GM21737 (cell line): Measurements from ENCODE around the gene IGSF3.

Experiments
- ATAC-seq: cut with Tn5 transposase; IDR thresholded peaks from one replicate; pipeline ENCODE4 v1.9.1; 2021; ENCODE audit warnings: mild to moderate bottlenecking, moderate library complexity; ENCODE audit not compliant: unreplicated experiment

IGSF3 gene

DNA sequence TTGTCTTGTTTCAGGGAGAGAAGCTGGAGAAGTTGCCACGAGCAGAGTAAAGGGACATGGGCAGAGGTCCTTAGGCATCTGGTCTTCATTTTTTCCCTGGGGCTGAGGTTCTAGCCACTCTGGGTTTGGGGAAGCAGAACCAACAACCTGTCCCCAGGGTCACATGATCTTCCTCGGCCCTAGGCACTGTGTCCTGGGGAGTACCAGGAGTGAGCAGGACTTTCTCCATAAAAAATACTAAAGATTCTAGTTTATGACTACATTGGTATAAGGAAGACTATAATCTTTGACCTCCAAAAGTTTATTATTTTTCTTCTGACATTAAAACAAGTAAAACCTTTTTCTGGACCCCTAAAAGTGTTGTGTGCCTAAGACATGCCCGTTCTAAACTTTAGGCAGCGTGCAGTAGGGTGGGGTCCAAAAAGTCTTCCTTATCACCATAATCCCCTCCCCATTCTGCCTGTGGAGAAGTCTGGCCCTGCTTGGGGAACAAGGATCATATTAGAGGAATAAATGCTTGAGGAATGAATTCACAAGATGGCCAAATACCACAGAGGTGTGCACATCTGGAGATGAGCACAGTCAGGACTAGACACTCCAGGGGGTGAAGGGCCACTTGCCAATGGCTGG, 19.3 kb upstream of the IGSF3 start:
- ATAC-seq, result no peak

DNA sequence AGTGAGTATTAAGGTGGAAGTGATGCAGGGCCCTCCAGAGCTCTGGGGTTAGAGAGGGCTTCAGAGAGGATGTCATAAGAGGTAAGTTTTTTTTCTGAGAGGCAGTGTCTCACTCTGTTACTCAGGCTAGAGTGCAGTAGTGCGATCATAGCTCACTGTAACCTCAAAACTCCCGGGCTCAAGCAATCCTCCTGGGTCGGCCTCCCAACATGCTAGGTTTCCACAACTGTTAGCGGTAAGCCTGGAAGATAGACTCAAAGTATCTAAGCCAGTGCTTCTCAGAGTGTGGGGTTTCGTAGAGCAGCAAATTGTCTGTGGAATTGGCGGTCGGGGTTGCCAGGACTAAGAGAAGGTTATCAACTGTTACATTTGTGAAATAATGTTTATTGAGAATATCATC, 18.6 kb upstream of the IGSF3 start:
- ATAC-seq, result no peak

DNA sequence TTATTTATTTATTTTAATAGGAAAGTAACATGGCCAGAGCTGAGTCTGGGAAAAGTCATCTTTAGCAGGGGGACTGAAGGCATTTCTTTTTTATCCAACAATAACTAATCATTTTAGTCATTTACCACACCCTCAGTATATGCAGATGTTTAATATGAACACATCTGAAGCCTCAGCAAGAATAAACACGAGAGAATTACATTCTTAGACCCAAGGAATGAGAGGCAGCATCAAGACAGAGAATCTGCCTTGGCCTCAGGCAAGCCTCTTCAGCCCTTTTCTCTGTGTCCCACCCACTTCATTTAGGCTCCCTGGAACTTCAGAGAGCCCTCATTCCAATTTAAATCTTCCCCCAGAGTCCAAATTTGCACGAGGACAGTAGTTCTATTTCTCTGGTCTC, 17.0 kb upstream of the IGSF3 start:
- no peak for ATAC-seq

DNA sequence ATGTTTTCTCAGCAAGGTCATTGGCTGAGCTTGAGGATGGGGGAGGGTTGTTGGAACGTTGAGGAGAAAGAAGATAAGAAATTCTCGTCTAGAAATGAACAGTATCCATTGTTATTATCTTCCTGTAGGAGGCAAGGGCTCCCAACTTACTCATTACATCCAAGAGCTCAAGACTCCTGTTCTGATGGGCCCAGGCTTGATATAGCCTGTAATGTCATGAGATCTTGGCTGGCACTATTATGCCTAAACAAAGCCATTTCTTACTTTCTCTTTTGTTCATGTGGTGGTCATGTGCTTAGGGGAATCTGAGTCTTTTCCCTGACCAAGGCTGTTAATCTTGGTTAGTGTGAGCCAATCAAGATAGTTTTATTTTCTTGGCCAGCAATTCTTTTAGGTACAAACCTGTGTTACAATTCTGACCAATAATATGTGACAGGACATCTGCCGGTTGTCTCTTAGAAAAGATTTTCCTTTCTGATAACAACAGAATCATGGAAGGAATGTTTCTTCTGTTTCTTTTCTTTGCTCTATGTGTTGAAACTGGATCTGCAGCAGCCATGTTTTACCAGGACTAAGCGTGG, 15.2 kb upstream of the IGSF3 start:
- ATAC-seq, result no peak

DNA sequence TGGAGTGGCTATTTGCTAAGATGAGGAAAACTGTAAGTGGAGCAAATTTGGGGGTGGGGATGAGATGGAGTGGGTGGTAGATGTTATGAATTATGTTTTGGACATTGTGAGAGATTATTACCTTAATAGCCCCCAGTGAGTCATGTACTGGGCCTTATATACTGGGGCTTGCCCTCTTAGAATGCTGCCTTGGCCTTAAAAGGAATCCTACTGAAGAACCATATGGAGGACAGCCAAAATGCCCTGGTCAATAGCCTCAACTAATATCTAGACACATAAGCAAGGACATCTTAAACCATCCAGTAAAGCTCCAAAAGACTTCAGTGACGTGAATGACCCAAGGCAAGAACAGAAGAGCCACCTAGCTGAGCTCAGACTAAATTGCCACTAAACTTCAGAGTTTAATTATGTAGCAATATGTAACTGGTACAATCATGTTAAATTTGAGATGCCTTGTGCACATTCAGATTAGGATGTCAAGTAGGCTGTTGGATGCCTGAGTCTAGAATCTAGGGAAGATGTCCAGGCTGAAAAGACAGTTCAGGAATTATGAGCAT, 13.9 kb upstream of the IGSF3 start:
- no peak for ATAC-seq

DNA sequence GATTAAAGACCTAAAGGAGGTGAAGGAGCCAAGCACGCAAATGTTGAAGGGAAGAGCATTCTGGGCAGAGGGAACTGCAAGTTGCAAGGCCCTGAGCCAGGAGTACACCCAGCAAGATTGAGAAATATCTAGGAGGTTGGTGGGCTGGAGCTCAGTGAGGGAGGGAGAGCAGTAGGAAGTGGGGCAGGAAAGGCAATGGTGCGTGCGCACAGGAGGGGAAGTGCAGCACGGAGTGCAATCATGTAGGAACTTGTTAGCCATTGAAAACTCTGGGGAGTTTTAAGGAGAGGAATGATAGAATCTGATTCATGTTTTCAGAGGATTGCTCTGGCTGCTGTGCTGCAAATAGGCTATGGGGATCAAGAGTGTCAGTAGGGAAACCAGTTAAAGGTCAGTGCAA, 13.2 kb upstream of the IGSF3 start:
- no peak for ATAC-seq

DNA sequence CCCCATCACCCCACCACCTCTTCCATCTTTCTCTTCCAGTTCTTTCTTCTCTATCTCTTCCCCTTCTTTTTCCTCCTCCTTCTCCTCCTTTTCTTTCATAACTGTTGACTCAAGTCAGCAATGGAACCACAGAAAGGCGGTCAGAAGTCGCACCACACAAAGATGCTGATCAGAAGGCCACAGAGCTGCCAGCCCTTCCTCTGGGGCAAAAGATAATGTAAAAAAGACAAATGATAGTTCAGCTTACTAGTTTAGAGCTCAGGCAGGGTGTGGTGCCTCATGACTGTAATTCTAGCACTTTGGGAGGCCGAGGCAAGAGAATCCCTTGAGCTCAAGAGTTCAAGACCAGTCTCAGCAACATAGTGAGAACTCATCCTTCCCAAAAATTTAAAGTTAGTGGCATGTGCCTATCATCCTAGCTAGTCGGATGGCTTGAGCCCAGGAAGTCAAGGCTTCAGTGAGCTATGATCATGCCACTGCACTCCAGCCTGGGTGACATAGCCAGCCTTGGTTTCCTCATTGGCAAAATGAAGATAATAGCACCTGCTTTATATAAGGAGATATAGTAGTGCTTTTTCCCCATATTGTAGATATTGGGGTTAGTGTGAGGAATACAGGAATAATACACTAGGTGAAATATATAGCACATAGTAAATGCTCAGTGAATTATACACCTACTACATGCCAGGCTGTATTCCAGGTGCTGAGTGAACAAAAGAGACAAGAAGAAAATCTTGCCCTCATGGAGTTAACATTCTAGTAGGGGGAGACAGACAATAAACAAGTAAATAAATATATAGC, 12.5 kb upstream of the IGSF3 start:
- no peak for ATAC-seq

DNA sequence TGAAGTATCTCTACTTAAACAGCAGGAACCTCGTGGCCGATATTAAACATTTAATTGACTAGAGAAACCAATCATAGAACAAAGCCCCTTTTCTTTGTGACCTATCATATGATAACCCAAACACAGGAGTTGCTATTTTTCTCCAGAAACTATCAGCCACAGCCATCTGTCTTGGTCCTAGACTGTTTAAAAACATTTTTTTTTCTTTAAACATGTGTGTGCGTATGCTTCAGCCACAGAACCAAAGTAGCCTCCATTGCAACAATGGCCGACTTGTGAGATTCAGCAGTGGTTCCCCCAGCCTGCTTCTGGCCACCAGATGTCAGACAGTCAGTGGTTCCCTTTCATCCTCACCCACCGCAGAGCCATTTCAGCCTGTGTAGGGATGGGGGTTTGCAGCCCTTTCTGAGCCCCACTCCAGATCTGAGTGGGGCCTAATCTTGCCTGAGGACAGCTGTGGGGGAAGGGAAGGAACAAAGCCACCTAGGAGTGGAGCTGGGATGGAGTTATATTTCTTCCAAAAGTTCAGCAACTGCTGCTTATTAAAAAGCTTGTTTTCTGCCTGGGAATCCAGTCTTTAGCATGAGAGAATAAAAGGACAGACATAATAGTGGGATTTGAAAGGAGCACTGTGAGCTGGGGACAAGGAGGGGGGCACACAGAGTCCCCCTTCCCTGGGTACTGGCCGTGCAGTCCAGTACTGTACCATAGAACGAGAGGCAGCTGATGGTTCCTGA, 11.7 kb upstream of the IGSF3 start:
- ATAC-seq, result no peak

DNA sequence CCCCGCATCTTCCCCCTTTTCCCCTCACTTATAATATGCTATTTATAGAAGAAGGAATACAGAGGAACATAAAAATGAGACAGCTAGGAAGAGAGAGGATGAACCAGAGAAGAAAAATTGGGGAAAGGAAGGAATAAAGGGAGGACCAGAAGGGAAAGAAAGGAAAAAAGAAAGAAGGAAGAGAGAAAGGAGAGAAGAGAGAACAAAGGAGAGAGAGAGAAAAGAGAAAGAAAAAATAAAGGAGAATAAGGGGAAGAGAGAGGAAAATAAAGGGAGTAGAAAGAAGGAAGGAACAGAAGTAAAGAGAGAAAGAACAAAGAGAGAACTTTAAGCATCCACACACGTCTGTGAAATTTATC, 11.2 kb upstream of the IGSF3 start:
- no peak for ATAC-seq

DNA sequence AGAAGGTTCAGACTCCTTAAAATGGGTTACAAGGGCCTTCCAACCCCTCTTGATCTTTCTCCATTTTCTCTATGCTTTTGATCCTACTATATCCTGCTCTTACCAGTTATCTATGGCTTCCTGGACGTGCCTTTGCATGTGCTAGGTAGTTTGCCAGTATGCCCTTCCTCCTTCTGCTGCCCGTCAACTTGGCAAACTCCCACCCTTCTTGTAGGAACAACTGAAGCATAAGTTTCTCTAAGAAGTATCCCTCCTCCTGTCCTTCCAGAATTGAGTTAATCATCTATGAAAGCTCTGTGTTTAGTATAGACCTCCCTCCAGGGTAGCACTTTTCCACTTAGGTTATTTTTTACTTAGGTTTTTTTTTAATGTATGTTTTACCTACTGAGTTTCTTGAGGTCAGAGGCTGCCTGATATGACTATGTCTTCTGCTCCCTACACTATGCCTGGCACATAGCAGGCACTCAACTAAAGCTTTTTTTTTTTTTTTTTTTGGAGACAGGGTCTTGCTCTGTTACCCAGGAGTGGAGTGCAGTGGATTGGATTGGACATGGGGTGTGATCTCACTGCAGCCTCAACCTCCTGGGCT, 10.0 kb upstream of the IGSF3 start:
- no peak for ATAC-seq

DNA sequence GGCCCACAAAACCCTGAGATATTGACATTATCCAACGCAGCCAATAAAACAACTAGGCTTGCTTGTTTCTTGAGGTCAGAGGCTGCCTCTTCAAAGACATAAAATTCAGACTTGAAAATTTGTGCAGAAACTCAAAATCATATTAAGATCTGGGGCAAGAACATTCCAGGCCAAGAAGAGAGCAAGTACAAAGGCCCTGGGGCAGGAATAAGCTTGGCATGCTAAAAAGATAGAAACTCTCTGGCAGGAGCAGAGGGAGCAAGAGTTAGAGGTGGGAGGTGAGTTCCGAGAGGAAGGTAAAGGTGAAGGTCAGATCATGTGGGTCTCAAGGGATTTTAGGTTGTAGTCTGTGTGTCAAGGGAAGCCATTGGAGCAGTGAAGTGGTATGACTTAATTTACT, 8.8 kb upstream of the IGSF3 start:
- ATAC-seq, result no peak

DNA sequence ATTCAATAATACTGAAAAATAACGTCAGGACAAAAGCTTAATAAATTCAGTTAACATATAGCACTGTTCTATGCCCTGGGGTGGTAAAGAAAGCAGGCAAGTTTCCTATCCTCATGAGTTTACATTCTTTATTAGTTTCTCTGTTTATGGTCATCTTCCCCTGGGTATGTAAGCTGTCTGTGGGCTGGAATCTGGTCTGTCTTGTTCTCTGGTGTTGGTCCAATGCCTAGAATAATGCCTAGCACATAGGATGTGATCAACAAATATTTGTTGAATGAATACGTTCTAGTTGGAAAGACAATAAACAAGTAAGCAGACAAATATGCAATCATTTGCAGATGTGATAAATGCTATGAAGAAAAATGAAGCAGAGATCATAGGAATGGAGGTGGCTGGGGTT, 7.2 kb upstream of the IGSF3 start:
- no peak for ATAC-seq

DNA sequence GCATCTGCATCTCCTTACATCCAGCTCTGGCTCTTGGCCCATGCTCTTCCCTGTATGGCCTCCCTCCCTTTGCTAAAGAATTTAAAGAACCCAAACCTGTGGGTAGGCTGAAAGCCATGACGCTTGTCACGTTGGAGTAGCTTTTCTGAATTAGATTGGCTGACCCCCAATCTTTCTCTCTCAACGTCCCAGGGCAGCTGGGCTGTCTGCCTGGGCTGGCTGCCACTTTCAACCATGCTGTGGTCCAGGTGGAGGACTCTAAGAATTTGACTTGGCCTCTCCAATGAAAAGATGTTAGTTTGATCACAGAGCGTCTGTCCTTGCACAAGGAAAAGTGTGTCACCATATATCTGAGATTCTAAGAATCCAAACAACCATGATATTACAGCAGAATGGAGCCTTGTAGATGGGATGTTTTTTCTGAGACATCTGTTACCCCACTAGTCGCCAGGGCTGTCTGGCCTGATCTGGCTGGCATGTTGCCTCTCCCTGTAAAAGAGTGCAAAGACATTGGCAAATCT, 6.5 kb upstream of the IGSF3 start:
- ATAC-seq, result no peak

DNA sequence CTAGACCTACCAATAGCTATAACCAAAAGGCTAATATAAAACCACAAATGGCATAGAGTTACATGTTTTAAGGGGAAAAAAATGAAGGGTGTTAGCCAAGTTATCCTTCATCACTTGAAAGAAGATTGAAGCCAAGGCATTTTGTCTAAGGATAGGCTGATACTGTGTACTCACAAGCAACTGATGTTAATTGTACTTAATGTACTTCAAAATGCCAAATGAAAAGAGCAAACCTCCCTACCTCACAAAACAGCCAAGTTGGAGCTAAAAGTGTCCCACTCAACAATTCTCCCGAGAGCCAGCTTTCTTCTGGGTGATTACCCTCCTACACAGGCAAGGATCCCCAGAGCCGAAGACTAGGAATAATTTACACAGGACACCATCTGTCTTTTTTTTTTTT, 4.4 kb upstream of the IGSF3 start:
- no peak for ATAC-seq

DNA sequence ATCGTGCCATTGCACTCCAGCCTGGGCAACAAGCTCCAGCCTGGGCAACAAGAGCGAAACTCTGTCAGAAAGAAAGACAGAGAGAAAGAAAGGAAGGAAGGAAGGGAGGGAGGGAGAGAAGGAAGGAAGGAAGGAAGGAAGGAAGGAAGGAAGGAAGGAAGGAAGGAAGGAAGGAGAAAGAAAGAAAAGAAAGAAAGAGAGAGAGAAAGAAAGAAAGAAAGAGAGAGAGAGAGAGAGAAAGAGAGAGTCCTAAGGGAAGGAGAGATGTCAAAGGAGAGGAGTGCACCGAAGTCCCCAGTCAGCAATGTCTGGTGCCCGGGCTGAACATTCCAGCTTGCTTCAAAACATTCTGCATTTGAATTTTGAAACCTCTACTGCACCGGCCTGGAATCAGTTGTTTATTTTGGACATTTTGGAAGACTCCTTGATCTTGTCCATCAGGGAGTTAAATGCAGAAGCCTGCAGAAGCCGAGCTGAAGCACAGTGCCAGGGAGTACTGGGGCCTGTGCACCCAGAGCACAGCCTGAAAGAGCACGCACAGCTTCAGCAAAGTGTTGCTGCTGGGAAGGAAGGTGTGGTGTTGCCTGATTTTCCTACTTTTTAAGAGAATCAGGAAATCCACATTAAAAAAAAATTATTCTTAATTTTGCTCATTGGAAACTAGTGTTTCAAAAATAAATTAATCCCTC, 3.7 kb upstream of the IGSF3 start:
- no peak for ATAC-seq

DNA sequence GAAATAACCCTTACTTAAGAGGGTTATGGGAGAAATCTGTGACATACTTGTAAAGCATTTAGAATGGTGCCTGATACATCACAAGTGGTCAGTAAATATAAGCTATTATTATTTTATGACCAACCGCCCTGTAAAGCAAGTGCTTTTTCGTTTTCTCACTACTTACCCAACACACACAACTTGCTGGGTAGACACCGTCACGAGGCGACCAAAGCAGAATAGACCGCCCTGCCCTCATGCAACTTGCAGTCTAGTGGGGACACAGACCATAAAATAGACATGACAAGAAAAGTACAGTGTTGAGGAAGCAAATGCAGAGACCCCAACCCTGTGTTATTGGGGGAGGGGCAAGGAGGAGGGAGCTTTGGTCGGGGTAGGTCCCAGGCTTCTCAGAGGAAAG, 744 bp upstream of the IGSF3 start:
- ATAC-seq, result no peak

DNA sequence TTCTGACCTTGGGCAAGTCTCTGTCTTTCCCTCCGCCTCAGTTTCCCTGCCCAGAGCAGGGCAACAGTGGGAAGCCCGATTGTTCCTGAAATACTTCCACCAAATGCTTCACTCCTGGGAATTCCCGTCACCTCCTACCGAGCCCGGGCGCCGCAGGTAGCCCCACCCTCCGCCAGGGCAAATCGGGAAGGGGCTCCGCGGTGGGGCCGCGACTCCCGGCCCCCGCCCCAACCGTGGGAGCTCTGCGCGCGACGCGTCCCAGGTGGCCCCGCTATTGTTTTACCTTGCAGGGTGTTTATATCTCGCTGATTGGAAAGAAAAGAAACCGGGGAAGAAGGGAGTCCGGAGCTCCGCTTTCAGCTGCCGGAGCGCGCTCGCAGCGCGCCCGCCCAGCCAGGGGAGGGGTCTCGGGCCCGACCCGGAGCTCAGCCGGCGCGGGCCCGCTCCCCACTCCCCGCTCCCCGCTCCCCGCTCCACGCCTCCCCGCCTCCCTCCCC, 407 bp downstream of the IGSF3 start:
- no peak for ATAC-seq

DNA sequence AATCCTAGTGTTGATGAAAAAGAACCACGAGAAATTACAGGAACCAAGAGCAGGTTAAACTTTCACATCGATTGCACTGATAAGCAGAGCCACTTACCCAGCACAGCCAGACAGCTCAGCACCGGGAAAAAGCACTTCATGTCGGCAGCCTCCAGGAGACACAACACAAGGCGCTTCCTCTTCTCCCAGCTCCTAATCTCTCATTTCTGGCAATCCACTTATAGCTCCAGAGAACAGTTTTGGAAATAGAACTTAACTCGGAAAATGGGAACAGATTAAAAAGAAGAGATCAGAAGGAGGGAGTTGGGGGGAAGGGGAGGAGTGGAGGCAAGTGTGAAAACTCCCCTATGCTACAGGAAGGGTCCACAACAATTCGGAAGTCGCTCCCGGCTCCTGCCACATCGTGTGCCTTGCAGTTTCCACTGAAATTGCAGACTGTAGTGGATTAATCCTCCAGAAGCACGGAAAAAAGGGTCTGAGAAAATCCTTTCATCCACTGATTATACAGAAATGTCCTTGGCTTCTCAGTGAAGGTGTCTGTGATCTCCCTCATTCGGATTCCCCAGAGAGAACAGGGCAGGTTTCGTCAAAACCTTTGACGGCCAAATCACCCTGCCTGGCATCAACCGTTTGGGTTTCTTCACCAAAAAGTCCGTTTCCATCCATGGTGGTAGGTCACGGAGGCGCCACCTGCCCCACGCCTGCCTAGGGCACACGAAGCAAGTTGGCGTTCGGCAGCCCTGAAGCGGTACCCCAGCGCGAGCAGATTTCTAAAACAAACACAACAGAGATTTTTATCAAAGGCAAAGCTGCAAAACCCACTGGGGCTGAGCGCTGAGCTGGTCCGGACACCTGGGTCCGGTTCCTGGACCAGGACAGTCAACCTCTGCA, 1.1 kb downstream of the IGSF3 start:
- no peak for ATAC-seq

DNA sequence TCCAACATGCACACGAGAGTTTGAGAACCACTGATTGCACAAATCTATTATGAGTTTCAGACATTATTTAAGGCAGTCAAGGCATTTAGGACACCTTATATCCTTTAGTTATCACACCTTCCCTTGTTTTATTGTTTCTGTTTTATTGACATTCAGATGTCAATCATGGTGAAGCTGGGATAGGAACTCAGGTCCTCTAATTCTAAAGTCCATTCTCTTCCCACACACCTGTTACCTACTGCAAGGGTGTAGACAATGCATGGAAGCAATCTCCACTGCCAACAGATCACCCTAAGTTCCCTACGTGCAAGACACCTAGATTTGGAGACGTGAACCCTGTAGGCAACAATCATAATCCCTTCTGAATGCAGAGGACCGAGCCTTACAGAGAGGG, 2.6 kb downstream of the IGSF3 start:
- ATAC-seq, result no peak
